Muscle layer of duodenum (tissue), 2 donors: ENCODE results near the gene CHRM2.
A peak's percentile ranks its signal among the peaks of the same experiment; 100 is the strongest.

Experiments
- H3K27ac ChIP-seq: one replicate; pipeline ENCODE4 v1.7.0; 2013; ENCODE audit warnings: mild to moderate bottlenecking, low read length
- H3K27me3 ChIP-seq: one replicate; pipeline ENCODE4 v1.7.0; 2013; ENCODE audit warnings: low read depth, mild to moderate bottlenecking, control low read depth, low read length
- H3K36me3 ChIP-seq, 2 donors: one replicate each; pipeline ENCODE4 v1.7.0; 2013; ENCODE audit warnings: low read length in 2 of 2, control low read depth in 1 of 2, mild to moderate bottlenecking in 1 of 2; ENCODE audit not compliant: insufficient read depth in 2 of 2, control insufficient read depth in 1 of 2
- H3K4me1 ChIP-seq, 2 donors: one replicate each; pipeline ENCODE4 v1.7.0; 2013; ENCODE audit warnings: low read length in 2 of 2, mild to moderate bottlenecking in 2 of 2, control low read depth in 1 of 2, moderate library complexity in 1 of 2; ENCODE audit not compliant: insufficient read depth in 2 of 2, control insufficient read depth in 1 of 2
- H3K4me3 ChIP-seq, 2 donors: one replicate each; pipeline ENCODE4 v1.7.0; 2013; ENCODE audit warnings: low read length in 2 of 2, low read depth in 1 of 2, mild to moderate bottlenecking in 1 of 2
- H3K9me3 ChIP-seq, 2 donors: one replicate each; pipeline ENCODE4 v1.7.0; 2013; ENCODE audit warnings: low read length in 2 of 2, control low read depth in 1 of 2, mild to moderate bottlenecking in 1 of 2; ENCODE audit not compliant: control insufficient read depth in 1 of 2
- donor health status: healthy.

CHRM2 gene

GRCh38 chr7:136964347-136964746, 95.9 kb downstream of the CHRM2 start:
- Histone ChIP-seq H3K9me3 (no peaks in the 10 kb centered on the region), H3K27ac (no peak overlapping the region), H3K4me3 (no peak overlapping the region), H3K36me3 (no peaks in the 10 kb centered on the region), H3K27me3 (no peaks in the 10 kb centered on the region), H3K4me1 (peaks cover 0 to 16% of the 10 kb centered on the region in 2 donors)

- H3K4me3 ChIP-seq: no peak overlapping the region
- H3K4me1 ChIP-seq: peaks cover 0 to 16% of the 10 kb centered on the region in 2 donors
- H3K27me3 ChIP-seq: no peaks in the 10 kb centered on the region
- no peaks in the 10 kb centered on the region for H3K36me3 ChIP-seq
- H3K27ac ChIP-seq: no peak overlapping the region
- H3K9me3 ChIP-seq: no peaks in the 10 kb centered on the region
These were observed 98.4 kb downstream of the CHRM2 start for GRCh38 chr7:136966825-136967224.

GRCh38 chr7:136969761-136970160, 101.3 kb downstream of the CHRM2 start:
- Histone ChIP-seq H3K27me3 (no peaks in the 10 kb centered on the region), H3K27ac (no peak overlapping the region), H3K4me1 (peaks cover 0 to 8% of the 10 kb centered on the region in 2 donors), H3K4me3 (no peak overlapping the region), H3K9me3 (no peaks in the 10 kb centered on the region), H3K36me3 (no peaks in the 10 kb centered on the region)

- Histone ChIP-seq H3K9me3 (no peaks in the 10 kb centered on the region), H3K4me1 (no peaks in the 10 kb centered on the region), H3K36me3 (no peaks in the 10 kb centered on the region), H3K27ac (no peak overlapping the region), H3K27me3 (no peaks in the 10 kb centered on the region), H3K4me3 (no peak overlapping the region)
These were observed 103.3 kb downstream of the CHRM2 start for GRCh38 chr7:136971776-136972175.

GRCh38 chr7:136976504-136977251, 108.2 kb downstream of the CHRM2 start:
- Histone ChIP-seq H3K4me1 (no peaks in the 10 kb centered on the region), H3K27me3 (no peaks in the 10 kb centered on the region), H3K36me3 (no peaks in the 10 kb centered on the region), H3K9me3 (no peaks in the 10 kb centered on the region), H3K4me3 (no peak overlapping the region), H3K27ac (no peak overlapping the region)

GRCh38 chr7:136993377-136993776, 124.9 kb downstream of the CHRM2 start:
- H3K27ac ChIP-seq: peak overlapping the region; percentile 14

DNA sequence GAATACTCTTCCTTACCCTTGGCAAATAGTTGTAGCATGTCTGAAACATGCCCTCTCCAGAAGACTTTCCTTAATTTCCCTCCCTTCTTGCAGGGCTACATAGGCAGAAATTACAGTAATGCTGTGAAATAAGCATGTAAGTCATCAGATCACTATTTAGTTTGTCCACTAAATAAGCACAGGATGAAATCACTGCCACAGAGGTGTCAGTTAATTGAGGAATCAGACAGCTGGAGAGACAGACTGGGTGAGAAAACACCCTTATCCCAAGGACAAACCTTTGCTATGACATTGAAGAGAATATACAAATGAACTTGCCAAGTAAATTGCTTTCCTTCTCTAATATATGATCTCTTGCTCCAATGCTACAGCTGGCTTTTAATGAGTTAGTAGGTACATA, 129.3 kb downstream of the CHRM2 start:
- peaks cover 0 to 9% of the 10 kb centered on the region in 2 donors for H3K4me1 ChIP-seq
- H3K9me3 ChIP-seq: no peaks in the 10 kb centered on the region
- H3K4me3 ChIP-seq: no peak overlapping the region
- no peaks in the 10 kb centered on the region for H3K27me3 ChIP-seq
- no peaks in the 10 kb centered on the region for H3K36me3 ChIP-seq
- H3K27ac ChIP-seq: no peak overlapping the region

More at GRCh38 chr7:136993377-136993776, 124.9 kb downstream of the CHRM2 start:
- H3K27me3 ChIP-seq: no peaks in the 10 kb centered on the region
- H3K4me3 ChIP-seq: no peak overlapping the region
- H3K9me3 ChIP-seq: peaks cover 0 to 4% of the 10 kb centered on the region in 2 donors
- H3K36me3 ChIP-seq: no peaks in the 10 kb centered on the region
- peaks cover 0 to 9% of the 10 kb centered on the region in 2 donors for H3K4me1 ChIP-seq

GRCh38 chr7:136998495-136998894, 130.0 kb downstream of the CHRM2 start:
- Histone ChIP-seq H3K27me3 (no peaks in the 10 kb centered on the region), H3K27ac (no peak overlapping the region), H3K36me3 (no peaks in the 10 kb centered on the region), H3K4me1 (peaks cover 0 to 9% of the 10 kb centered on the region in 2 donors), H3K4me3 (no peak overlapping the region), H3K9me3 (no peaks in the 10 kb centered on the region)

GRCh38 chr7:137000621-137001020, 132.2 kb downstream of the CHRM2 start:
- no peaks in the 10 kb centered on the region for H3K36me3 ChIP-seq
- H3K27ac ChIP-seq: no peak overlapping the region
- H3K9me3 ChIP-seq: no peaks in the 10 kb centered on the region

GRCh38 chr7:137001041-137001440, 132.6 kb downstream of the CHRM2 start:
- no peak overlapping the region for H3K4me3 ChIP-seq
- peaks cover 0 to 19% of the 10 kb centered on the region in 2 donors for H3K4me1 ChIP-seq
- no peaks in the 10 kb centered on the region for H3K9me3 ChIP-seq
- peak overlapping the region; percentile 12 for H3K27ac ChIP-seq
- no peaks in the 10 kb centered on the region for H3K36me3 ChIP-seq
- H3K27me3 ChIP-seq: no peaks in the 10 kb centered on the region

More at GRCh38 chr7:137000621-137001020, 132.2 kb downstream of the CHRM2 start:
- Histone ChIP-seq H3K4me3 (no peak overlapping the region), H3K4me1 (peaks cover 0 to 15% of the 10 kb centered on the region in 2 donors), H3K27me3 (no peaks in the 10 kb centered on the region)

DNA sequence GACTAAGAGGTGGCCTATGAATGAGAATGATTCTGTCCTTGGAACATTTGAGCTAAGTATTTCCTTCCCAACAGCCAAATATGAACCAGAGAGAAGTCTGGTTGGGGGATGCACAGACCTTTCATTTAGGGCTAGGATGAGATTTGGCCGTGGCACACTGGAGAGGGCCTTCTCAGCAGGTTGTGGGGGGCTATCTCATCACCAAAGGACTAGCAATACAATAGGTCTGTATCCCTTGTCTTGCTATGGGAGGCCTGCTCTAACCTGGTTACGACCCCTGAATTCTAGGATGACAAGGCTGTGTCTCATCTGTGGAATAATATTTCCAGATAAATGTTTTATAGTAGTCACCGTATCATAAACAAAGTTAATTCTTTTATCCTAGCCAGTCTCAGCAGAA, 133.0 kb downstream of the CHRM2 start:
- no peaks in the 10 kb centered on the region for H3K9me3 ChIP-seq
- H3K4me1 ChIP-seq: peaks cover 0 to 18% of the 10 kb centered on the region in 2 donors
- no peak overlapping the region for H3K4me3 ChIP-seq
- H3K27ac ChIP-seq: peak overlapping the region; percentile 12
- no peaks in the 10 kb centered on the region for H3K27me3 ChIP-seq
- no peaks in the 10 kb centered on the region for H3K36me3 ChIP-seq

GRCh38 chr7:137003086-137003485, 134.6 kb downstream of the CHRM2 start:
- Histone ChIP-seq H3K27me3 (no peaks in the 10 kb centered on the region), H3K4me3 (no peak overlapping the region), H3K27ac (no peak overlapping the region), H3K36me3 (no peaks in the 10 kb centered on the region), H3K9me3 (no peaks in the 10 kb centered on the region), H3K4me1 (peaks cover 0 to 20% of the 10 kb centered on the region in 2 donors)
